DMS 273 treated with DMSO at 0.1 percent for 48 hours (cell line): ENCODE measurements around the gene ZDHHC1.
A peak's percentile ranks its signal among the peaks of the same experiment; 100 is the strongest.

Experiments
- DNase-seq: peaks from one replicate; lab custom pipeline; 2025; lab: John Stamatoyannopoulos, UW

ZDHHC1 gene

DNA sequence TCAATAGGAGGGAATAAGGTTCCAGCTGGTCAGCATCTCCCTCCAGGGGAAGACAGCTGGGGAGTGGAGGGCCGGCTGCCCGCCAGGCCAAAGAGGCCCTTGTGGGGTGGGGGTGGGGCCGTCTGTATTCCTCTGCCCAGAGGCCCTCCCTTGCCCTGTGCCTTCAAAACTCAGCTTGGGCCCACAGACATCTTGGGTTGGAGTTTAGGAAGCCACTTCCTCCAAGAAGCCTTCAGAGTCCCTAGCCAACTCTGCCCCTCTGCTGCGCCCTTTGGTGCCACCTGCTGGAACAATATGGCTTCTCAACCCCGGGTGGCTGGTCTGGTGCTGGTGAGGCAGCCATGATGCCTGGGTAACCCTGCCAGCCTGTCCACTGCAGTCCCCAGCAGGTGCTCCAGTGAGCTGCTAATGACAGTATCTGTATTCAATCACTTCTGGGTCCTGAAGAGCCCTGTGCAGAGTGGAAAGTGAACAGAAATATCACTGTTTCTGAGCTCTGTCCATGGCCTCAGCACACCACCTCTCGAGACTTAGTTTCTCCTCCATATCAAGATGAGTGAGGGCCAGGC is 31.3 kb upstream of the ZDHHC1 start:
- no peak for DNase-seq

DNA sequence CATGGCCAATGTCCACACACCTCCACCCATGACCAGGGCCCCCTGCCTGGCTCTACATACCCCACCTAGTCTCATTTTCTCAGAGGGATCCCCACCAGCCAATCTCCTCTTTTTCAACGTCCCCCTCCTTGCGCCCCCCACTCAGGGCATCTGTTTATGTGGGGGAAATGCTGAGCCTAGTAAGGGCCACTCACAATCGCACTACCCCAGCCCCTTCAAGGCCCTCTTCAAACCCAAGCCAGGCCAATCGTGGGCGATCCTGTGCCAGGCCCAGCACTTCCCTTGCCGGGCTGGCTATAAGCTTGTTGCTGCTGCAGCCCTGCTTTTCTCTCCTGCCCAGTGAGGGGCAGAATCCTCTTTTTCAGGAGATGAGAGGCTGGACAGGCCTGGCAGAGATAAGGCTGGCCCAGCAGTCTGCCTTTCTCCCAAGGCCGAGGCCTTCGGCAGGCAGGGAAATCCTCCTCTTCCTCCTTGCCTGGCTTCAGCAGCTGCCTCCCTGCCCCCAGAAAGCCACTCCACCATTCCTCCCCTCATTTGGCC is 30.8 kb upstream of the ZDHHC1 start:
- no peak for DNase-seq

- peak; percentile 49 for DNase-seq
Observed at GRCh38 chr16:67445913-67446907, 29.9 kb upstream of the ZDHHC1 start.

DNA sequence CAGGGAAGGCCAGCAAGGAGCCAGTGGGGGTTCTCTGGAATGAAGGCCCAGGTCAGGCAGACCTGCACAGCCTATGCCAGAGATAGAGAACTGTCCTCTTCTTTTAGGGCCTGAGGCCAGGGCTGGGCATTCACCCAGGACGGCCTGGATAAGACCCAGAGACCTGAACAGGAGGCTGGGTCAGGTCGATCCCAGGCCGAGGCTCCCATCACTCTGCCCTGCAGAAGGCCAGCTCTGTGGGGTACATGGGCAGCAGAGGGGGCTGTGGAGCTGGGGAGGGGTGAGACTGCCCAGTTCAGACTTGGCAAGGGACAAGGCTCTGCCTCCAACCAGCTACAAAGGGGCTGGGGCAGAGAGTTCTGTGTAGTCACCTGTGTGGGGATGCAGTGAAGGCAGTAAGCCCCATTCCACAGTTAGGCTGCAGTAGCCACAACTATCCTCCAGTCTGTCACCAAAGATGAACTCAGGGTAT is 29.2 kb upstream of the ZDHHC1 start:
- no peak for DNase-seq

DNA sequence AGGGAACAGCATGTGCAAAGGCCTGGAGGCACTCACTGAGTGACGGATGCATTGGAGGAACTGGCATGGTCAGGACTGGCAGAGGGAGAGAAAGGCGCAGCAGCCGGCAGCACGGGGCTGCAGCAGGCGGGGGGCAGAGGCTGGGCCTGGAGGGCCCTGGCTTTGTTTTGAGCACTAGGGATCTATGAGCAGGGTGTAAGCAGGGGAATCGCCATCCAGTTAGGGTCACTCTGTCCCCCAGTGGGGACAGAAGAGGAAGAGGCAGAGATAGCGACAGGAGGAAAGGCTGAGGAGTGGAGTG is 28.8 kb upstream of the ZDHHC1 start:
- no peak for DNase-seq

- DNase-seq: no peak
Observed at GRCh38 chr16:67444259-67445125, 28.2 kb upstream of the ZDHHC1 start.

- DNase-seq: no peak
Observed at GRCh38 chr16:67443265-67443664, 27.0 kb upstream of the ZDHHC1 start.

DNA sequence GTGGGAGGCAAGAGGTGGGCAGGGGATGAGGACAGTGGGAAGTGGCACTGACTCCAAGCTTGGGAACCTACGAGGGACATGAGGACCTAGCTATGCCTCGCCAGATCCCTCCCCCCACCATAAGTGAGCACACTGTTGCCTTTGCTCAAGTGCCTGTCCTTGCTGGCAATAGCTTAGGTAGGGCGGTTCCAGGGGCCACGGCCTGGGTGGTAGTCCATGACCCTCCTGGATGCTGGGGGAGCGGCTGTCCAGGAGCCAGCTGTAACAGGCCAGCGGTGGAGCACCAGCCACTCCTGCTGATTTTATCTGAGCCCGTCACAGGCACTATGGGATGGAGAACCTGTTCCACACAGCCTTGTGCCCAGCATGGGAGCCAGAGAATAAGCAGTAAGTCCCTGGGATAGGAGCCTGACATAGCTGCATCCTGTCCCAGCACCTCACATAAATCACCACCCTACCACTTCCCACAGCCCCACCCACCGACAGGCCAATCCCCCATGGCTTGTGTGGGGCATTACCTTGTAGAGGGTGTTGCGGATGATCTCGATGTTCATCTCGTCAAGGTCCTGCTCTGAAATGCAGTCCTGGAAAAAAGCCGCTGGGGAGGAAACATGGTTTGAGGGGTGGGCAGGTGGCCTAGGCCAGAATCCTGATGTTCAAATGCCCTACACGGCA is 26.4 kb upstream of the ZDHHC1 start:
- DNase-seq: no peak

GRCh38 chr16:67441907-67442306 is 25.6 kb upstream of the ZDHHC1 start:
- DNase-seq: peak; percentile 84

- DNase-seq: peak; percentile 96
Observed at GRCh38 chr16:67441271-67441753, 25.0 kb upstream of the ZDHHC1 start.

GRCh38 chr16:67438824-67439393 is 22.6 kb upstream of the ZDHHC1 start:
- no peak for DNase-seq

DNA sequence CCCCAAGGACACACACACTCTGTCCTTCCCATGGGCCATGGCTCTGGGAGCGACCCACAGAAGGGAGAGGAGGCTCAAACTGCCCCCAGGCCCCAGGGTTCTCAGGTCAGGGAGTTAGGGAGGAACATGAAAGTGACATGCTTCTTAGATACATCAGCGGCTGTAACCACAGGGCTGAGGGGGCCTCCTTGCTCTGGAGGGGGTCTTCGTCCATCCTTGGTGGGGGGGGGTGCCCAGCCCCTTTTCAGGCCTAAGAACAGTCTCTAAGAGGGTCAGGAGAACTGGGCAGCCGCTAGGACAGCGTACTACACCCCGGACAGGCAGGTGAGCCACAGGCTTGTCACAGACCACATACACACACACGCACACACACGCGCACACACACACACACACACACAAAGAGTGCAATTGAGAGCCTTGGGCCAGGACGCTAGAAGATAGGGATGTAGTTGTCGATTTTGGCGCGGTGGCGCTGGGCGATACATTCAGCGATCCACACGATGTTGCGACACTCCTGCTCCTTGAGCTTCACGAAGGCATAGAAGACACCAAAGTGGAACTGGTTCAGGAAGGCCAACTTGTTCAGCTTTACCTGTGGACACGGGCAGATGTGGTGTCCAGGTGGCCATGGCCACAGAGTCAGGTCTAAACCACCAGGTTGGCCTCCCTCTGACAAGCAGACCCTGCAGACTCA is 22.0 kb upstream of the ZDHHC1 start:
- no peak for DNase-seq

GRCh38 chr16:67437513-67437912 is 21.2 kb upstream of the ZDHHC1 start:
- no peak for DNase-seq

- DNase-seq: no peak
Observed at GRCh38 chr16:67436640-67437193, 20.4 kb upstream of the ZDHHC1 start.

GRCh38 chr16:67435758-67436164 is 19.5 kb upstream of the ZDHHC1 start:
- DNase-seq: no peak

DNA sequence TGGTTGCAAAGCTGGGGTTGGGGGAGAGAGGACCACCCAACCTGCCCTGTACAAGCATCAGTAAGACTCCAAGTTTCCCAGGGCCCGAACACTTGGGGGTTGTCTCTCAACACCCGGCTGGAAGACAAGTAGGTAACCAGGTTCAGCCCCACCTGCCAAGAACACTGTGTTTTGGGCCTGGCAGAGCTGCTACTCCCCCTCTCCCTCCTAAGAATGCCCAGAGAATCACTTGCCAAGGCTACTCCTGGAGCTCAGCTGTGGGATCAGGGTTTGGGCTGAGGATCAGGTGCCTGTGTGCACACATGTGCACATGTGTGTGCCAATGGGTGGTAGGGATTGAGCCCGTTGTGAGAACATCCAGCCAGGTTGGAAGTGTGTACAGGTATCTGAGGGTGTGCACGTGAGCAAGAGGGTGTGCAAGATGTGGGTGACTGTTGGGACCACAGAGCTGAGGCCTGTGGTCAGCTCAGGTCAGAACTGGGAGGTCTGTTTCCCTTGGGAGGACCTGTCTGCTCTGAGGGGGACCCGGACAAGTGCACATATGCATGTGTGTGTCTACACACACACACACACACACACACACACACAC is 16.9 kb upstream of the ZDHHC1 start:
- DNase-seq: no peak

DNA sequence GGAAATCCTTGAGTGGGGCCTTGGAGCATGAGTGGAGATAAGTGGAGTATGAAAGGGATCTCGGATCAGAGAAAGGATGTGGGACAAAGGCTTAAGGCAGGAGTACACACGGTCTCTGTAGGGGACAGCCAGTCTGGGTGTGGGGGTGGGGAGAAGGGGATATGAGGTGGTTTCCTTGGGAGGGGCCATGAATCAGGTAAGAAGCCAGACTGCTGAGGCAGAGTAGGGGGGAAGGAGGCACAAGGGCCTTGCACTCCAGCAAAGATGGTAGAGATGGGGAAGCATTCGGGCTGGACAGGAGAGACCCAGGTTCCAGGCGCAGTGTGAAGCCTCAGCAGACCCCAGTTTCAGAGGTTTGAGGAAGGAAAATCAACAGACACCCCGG is 16.2 kb upstream of the ZDHHC1 start:
- no peak for DNase-seq

DNA sequence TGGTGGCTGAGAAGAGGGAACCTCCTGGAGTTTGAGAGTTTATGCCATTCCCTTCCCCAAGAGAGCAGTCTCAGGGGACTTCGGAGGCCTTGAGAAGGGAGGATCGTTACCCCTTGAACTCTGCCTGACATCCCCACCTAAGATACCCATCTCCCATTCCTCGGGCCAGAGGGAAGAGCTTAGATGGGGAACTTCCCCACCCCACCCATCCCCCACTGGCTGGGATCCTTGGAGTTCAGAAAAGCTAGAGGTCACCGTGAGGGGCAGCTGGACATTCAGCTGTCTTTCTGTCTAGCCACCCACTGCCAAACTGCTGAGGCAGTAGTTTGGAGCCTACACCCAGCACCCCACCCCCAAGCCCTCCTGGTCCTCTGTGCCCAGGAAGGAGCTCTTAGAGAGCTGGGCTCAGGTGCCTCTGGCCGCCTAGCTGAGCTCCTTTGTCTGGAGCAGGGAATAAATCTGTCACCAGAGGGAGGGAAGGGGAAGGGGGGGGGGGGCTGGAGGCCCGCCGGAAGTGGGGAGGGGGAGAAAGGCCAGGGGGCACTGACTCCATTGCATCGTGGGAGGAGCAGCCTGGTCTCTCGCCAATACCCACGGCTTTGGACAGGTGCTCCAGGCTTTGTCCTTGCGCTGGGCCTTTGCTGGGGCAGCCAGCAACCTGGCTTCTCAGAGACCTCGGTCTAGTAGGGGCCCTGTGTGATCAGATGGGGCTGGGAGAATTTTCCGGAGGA is 15.7 kb upstream of the ZDHHC1 start:
- DNase-seq: no peak
